Neural cell (in vitro differentiated cells): ENCODE data around the gene GALR2.

Source experiments
- EP300 ChIP-seq: fragments of 450-650 bp; conservative IDR thresholded peaks from 2 replicates; pipeline ENCODE4 v1.6.1; 2014; ENCODE audit warnings: antibody characterized with exemption, mild to moderate bottlenecking, moderate library complexity; ENCODE audit not compliant: poor library complexity, severe bottlenecking
- EZH2 ChIP-seq: fragments of 200-600, 300-800 bp; shearing (Covaris generic), sonication (generic); IDR thresholded peaks from 2 replicates; pipeline ENCODE4 v1.6.1; 2014; ENCODE audit warnings: antibody characterized with exemption, low read length, borderline replicate concordance, mild to moderate bottlenecking; ENCODE audit not compliant: insufficient read depth, poor library complexity, severe bottlenecking
- POLR2AphosphoS5 ChIP-seq: IDR thresholded peaks from 2 replicates; pipeline ENCODE4 v1.6.1; 2012
- RAD21 ChIP-seq: fragments of 450-650 bp; conservative IDR thresholded peaks from 2 replicates; pipeline ENCODE4 v1.6.1; 2014; ENCODE audit warnings: antibody characterized with exemption, mild to moderate bottlenecking, moderate library complexity
- TF ChIP-seq, protein P1 (sequence below): fragments of 450-650 bp; IDR thresholded peaks from 2 replicates; pipeline ENCODE4 v1.5.1; 2014; ENCODE audit warnings: antibody characterized with exemption, mild to moderate bottlenecking, moderate library complexity; ENCODE audit not compliant: poor library complexity, severe bottlenecking

DNA sequence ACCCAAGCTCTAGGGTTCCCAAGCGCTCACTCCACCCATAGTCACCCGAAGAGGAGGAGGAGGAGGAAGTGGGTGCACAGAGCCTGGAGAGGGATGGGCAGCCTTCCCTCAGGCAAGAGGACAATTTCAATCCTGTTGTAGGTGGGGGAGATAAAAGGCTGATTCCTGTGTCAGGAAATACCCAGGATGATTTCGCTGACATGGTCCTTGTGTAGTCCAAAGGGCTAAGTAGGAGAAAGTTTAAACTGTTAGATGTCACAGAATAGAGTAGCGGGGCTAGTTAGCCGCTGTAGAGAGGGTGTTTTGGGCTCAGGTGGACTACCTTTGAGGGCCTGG lies 30.3 kb downstream of the GALR2 start:
- TF ChIP-seq, protein P1, sequence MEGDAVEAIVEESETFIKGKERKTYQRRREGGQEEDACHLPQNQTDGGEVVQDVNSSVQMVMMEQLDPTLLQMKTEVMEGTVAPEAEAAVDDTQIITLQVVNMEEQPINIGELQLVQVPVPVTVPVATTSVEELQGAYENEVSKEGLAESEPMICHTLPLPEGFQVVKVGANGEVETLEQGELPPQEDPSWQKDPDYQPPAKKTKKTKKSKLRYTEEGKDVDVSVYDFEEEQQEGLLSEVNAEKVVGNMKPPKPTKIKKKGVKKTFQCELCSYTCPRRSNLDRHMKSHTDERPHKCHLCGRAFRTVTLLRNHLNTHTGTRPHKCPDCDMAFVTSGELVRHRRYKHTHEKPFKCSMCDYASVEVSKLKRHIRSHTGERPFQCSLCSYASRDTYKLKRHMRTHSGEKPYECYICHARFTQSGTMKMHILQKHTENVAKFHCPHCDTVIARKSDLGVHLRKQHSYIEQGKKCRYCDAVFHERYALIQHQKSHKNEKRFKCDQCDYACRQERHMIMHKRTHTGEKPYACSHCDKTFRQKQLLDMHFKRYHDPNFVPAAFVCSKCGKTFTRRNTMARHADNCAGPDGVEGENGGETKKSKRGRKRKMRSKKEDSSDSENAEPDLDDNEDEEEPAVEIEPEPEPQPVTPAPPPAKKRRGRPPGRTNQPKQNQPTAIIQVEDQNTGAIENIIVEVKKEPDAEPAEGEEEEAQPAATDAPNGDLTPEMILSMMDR: no peak
- no peak for TF ChIP-seq RAD21
- no peak for TF ChIP-seq EZH2
- TF ChIP-seq POLR2AphosphoS5: no peak
- no peak for TF ChIP-seq EP300
